ENCODE measurements around the gene SLC13A3.

Gene SLC13A3

DNA sequence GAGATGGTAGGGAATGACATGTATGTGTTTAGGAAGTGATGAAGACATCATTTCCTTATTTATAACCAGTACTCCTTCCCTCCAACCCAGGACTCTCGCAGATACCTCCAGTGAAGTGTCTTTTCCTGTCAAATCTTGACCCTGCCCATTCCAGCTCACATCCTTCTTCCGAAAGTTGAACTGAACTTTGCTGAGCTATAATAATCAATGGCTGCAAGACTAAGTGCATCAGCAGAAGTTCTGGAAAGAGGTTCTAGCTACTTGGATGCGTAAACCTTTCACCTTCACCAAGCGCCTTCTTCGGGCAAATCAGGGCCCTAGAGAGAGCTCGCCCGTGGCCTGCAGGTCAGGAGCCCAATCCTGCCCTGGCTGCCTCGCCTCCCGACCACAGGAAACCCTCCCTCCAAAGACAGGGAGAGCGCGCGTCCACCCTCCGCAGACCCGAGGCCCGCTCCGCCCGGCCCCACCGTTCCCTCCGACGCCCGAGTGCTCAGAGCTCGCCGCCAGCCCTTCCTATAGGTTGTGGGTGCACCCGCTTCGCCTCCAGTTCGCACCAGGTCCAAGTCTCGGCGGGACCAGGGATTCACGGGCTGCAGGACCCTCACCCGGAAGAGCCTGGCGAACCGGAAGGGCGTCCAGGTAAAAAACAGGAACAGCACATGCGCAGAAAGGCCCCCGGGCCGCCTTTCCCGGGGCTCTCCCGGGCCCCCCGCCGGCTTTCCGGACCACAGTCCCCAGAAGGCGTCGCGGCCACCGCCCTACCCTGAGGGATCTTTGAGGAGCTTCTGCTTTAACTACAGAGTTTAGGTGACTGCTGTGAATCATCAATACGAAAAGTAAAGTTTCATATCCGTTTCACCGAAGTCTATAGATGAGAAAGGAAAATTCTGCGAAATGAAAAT, 138.1 kb downstream of the SLC13A3 start, which contains the start of gene ZNF334:
Gene ZNF334, minus strand, starts transcription at position 617 of the 902 bp plus-strand sequence. CDS start 1,457 bp downstream, outside the sequence.
- H4K20me1 ChIP-seq (ENCODE audit: control insufficient read depth, insufficient read depth, low read depth, low read length): no peaks in the 10 kb centered on the region
- H3K4me1 ChIP-seq (ENCODE audit: control insufficient read depth, low read length): no peaks in the 10 kb centered on the region
- peaks cover 7% of the 10 kb centered on the region; the same call in 1 of the 2 replicates for H3K27me3 ChIP-seq (ENCODE audit: control insufficient read depth, low read length)
- H3K36me3 ChIP-seq (ENCODE audit: control insufficient read depth, low read length): no peaks in the 10 kb centered on the region
- TF ChIP-seq EZH2phosphoT487 (IDR thresholded peaks at IDR 0.05; ENCODE audit: borderline replicate concordance, low read length) (no peak), CTCF (IDR thresholded peaks at IDR 0.05; ENCODE audit: low read depth, low read length, poor library complexity, severe bottlenecking) (no peak)
- H3K27ac ChIP-seq (ENCODE audit: low read depth, low read length): no peak within 1 kb of the TSS
- no peak within 1 kb of the TSS for H3K4me3 ChIP-seq (ENCODE audit: low read length)
- no peak within 1 kb of the TSS for H3K4me2 ChIP-seq (ENCODE audit: low read length)
- H3F3A ChIP-seq (ENCODE audit: control insufficient read depth, insufficient read depth): no peaks in the 10 kb centered on the region
- H3K9me3 ChIP-seq (ENCODE audit: control insufficient read depth, insufficient read depth, low read length): no peaks in the 10 kb centered on the region
- no peaks in the 10 kb centered on the region for H3K79me2 ChIP-seq (ENCODE audit: control insufficient read depth, low read length)
- no peaks in the 10 kb centered on the region for H3K9me2 ChIP-seq (replicated peaks; ENCODE audit: control insufficient read depth, low read length)

DNA sequence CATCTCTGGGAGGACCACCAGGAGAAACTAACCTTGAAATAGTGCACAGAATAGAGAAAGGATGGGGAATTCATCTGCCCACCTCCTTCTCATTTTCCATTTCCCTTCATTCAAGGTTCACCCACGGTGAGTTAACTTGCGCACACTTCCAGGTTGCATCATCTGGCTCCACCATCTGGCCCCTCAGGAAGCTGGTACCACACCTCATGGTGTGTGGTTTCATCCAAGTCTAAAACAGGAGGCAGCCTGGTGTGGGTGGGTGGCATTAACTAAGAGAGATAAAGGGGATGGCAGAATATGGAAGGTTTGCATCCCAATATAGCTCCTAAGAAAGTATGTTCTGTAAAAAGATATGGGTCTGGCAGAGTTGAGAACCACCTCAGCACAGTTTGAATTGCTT, 141.7 kb downstream of the SLC13A3 start:
- no peak overlapping the region for H3K27ac ChIP-seq (ENCODE audit: low read depth, low read length)
- H3K4me2 ChIP-seq (ENCODE audit: low read length): no peak overlapping the region
- H3K9me2 ChIP-seq (replicated peaks; ENCODE audit: control insufficient read depth, low read length): no peaks in the 10 kb centered on the region
- H3K9me3 ChIP-seq (ENCODE audit: control insufficient read depth, insufficient read depth, low read length): no peaks in the 10 kb centered on the region
- no peaks in the 10 kb centered on the region for H4K20me1 ChIP-seq (ENCODE audit: control insufficient read depth, insufficient read depth, low read depth, low read length)
- no peaks in the 10 kb centered on the region for H3K36me3 ChIP-seq (ENCODE audit: control insufficient read depth, low read length)
- H3F3A ChIP-seq (ENCODE audit: control insufficient read depth, insufficient read depth): no peaks in the 10 kb centered on the region
- no peak for TF ChIP-seq CTCF (IDR thresholded peaks at IDR 0.05; ENCODE audit: low read depth, low read length, poor library complexity, severe bottlenecking)
- no peak for TF ChIP-seq EZH2phosphoT487 (IDR thresholded peaks at IDR 0.05; ENCODE audit: borderline replicate concordance, low read length)
- peaks cover 8% of the 10 kb centered on the region; the same call in 1 of the 2 replicates for H3K27me3 ChIP-seq (ENCODE audit: control insufficient read depth, low read length)
- H3K79me2 ChIP-seq (ENCODE audit: control insufficient read depth, low read length): no peaks in the 10 kb centered on the region
- H3K4me3 ChIP-seq (ENCODE audit: low read length): no peak overlapping the region
- no peaks in the 10 kb centered on the region for H3K4me1 ChIP-seq (ENCODE audit: control insufficient read depth, low read length)

Measured in DOHH2 (cell line).